PC-9 (cell line): ENCODE data around the gene CCNH. TPM values are rescaled to one million over a fixed set of nuclear protein-coding genes. Genes with fewer than 3 reads are reported as not detected.

Experiments used
- BruUV-seq: library from RNA; stranded (reverse); fragments of 400-500 nt; replicated peaks from 2 replicates; lab custom pipeline; 2021; lab: Mats Ljungman, UMichigan
- CTCF ChIA-PET: fragments of 300-600 bp; sonication (Branson Sonifier 250); formaldehyde crosslinking; loops from one replicate; lab custom pipeline; 2022; ENCODE audit warnings: antibody characterized with exemption; lab: Charles Lee
- POLR2A ChIA-PET: fragments of 300-600 bp; sonication (Branson Sonifier 250); formaldehyde crosslinking; loops from one replicate; lab custom pipeline; 2022; ENCODE audit warnings: antibody characterized with exemption; ENCODE audit not compliant: unreplicated experiment; lab: Charles Lee
- DNase-seq, 2 experiments: peaks; one replicate each; pipeline versions ENCODE4 v3.0.0 to v3.0.0-alpha.2; 2015 to 2022; ENCODE audit warnings: mixed read lengths in 1 of 2
- H2AFZ ChIP-seq: fragments of 200-600 bp; sonication (generic); 2 replicates; pipeline ENCODE4 v1.8.1; 2017; ENCODE audit warnings: antibody characterized with exemption
- H3F3A ChIP-seq: fragments of 200-600 bp; sonication (generic); 2 replicates; pipeline ENCODE4 v1.8.1; 2017; ENCODE audit warnings: antibody characterized with exemption, mild to moderate bottlenecking, low read depth; ENCODE audit not compliant: insufficient read depth
- H3K27ac ChIP-seq: fragments of 200-600 bp; sonication (generic); 2 replicates; pipeline ENCODE4 v1.6.1; 2016; ENCODE audit warnings: mixed run types
- H3K27me3 ChIP-seq: fragments of 200-600 bp; sonication (generic); 2 replicates; pipeline ENCODE4 v1.6.1; 2016; ENCODE audit warnings: low read depth, mixed run types; ENCODE audit not compliant: insufficient read depth
- H3K36me3 ChIP-seq: fragments of 200-600 bp; sonication (generic); 2 replicates; pipeline ENCODE4 v1.6.1; 2016; ENCODE audit warnings: low read depth, mixed run types
- H3K4me1 ChIP-seq: fragments of 200-600 bp; sonication (generic); replicated peaks from 2 replicates; pipeline ENCODE4 v1.6.1; 2016; ENCODE audit warnings: mixed run types; ENCODE audit not compliant: insufficient read depth
- H3K4me2 ChIP-seq: fragments of 200-600 bp; sonication (generic); 2 replicates; pipeline ENCODE4 v1.6.1; 2017; ENCODE audit warnings: mixed run types
- H3K4me3 ChIP-seq: fragments of 200-600 bp; sonication (generic); 2 replicates; pipeline ENCODE4 v1.6.1; 2016; ENCODE audit warnings: mixed run types
- H3K79me2 ChIP-seq: fragments of 200-600 bp; sonication (generic); 2 replicates; pipeline ENCODE4 v1.6.1; 2017; ENCODE audit warnings: low read depth, mixed run types
- H3K9me2 ChIP-seq: fragments of 200-600 bp; sonication (generic); 2 replicates; pipeline ENCODE4 v1.8.1; 2017; ENCODE audit warnings: mild to moderate bottlenecking; ENCODE audit not compliant: insufficient read depth
- H3K9me3 ChIP-seq: fragments of 200-600 bp; sonication (generic); 2 replicates; pipeline ENCODE4 v1.8.1; 2016; ENCODE audit warnings: low read depth; ENCODE audit not compliant: insufficient read depth
- H4K20me1 ChIP-seq: fragments of 200-600 bp; sonication (generic); 2 replicates; pipeline ENCODE4 v1.8.1; 2017; ENCODE audit not compliant: insufficient read depth
- CTCF ChIP-seq: fragments of 200-600 bp; sonication (generic); conservative IDR thresholded peaks from 2 replicates; pipeline ENCODE4 v1.6.1; 2017; ENCODE audit warnings: mixed run types, antibody characterized with exemption, mild to moderate bottlenecking, moderate library complexity
- EZH2 ChIP-seq: fragments of 200-600 bp; sonication (generic); IDR thresholded peaks from 2 replicates; pipeline ENCODE4 v1.8.0; 2017; ENCODE audit warnings: antibody characterized with exemption, low read depth
- intact Hi-C: fragments of 100-400 bp; cut with micrococcal nuclease; formaldehyde crosslinking; loops from one replicate; pipeline ENCODE4 v1.10.0; 2022; ENCODE audit not compliant: unreplicated experiment
- total RNA-seq: library from RNA; stranded (reverse); gene quantifications from 2 replicates; pipeline ENCODE4 v1.2.3, GENCODE V29; 2021

Gene CCNH
- total RNA-seq, 1 experiment from 2014 or later = 38.5 TPM

DNA sequence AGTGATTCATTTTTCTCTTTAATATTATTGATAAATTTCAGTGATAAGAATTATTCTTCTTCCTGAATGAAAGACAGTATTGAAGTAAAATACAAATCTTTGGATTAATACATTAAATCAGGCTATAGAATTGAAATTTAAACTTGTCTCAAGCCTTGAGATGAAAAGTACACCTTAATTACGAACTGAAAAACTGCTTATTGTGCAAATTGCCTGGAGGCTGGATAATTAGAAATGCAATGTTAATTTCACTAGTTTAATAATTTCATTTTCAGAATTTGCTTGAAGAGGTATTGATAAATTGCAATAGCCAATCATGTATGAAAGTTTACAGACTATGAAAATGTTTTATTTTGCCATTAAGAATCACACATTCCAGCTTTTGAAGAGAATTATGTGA is 11.0 kb upstream of the CCNH start:
- no TSS peak for BruUV-seq
- intact Hi-C loops = no loop called here
- DNase-seq = no peak
- TF ChIP-seq CTCF = no peak
- TF ChIP-seq EZH2 = no peak
- Histone ChIP-seq H3K36me3 (no peaks in the 10 kb centered on the region), H3K4me2 (no peak overlapping the region), H3K27ac (no peak overlapping the region), H3K4me3 (no peak overlapping the region), H3K9me3 (no peaks in the 10 kb centered on the region), H3K79me2 (no peaks in the 10 kb centered on the region), H3K4me1 (no peaks in the 10 kb centered on the region), H3K27me3 (no peaks in the 10 kb centered on the region), H2AFZ (no peak overlapping the region), H3K9me2 (no peaks in the 10 kb centered on the region), H4K20me1 (no peaks in the 10 kb centered on the region), H3F3A (no peaks in the 10 kb centered on the region)
- CTCF ChIA-PET = no interaction called here
- POLR2A ChIA-PET = no interaction called here

- no TSS peak for BruUV-seq
- Histone ChIP-seq H3K9me3 (no peaks in the 10 kb centered on the region), H2AFZ (no peak overlapping the region), H3K36me3 (no peaks in the 10 kb centered on the region), H3K27ac (no peak overlapping the region), H3K79me2 (no peaks in the 10 kb centered on the region), H3K4me2 (no peak overlapping the region), H3K4me1 (no peaks in the 10 kb centered on the region), H3K27me3 (no peaks in the 10 kb centered on the region), H3K4me3 (no peak overlapping the region), H3K9me2 (no peaks in the 10 kb centered on the region), H4K20me1 (no peaks in the 10 kb centered on the region), H3F3A (no peaks in the 10 kb centered on the region)
- CTCF ChIA-PET = no interaction called here
- POLR2A ChIA-PET = interaction anchor here (0.6 kb wide), 1 partner anchor 17 kb away, joined by 5 read pairs; no protein-coding TSS in a partner anchor
- intact Hi-C loops = no loop called here
- no peak for TF ChIP-seq EZH2
- TF ChIP-seq CTCF = no peak
- no peak for DNase-seq
These were observed 8.6 kb upstream of the CCNH start for GRCh38 chr5:87421307-87421706.

- Histone ChIP-seq H3K9me3 (no peaks in the 10 kb centered on the region), H2AFZ (no peak overlapping the region), H3K4me3 (no peak overlapping the region), H3K9me2 (no peaks in the 10 kb centered on the region), H3K4me1 (no peaks in the 10 kb centered on the region), H3K36me3 (no peaks in the 10 kb centered on the region), H3K27me3 (no peaks in the 10 kb centered on the region), H3F3A (no peaks in the 10 kb centered on the region), H3K4me2 (no peak overlapping the region), H3K27ac (no peak overlapping the region), H4K20me1 (no peaks in the 10 kb centered on the region), H3K79me2 (no peaks in the 10 kb centered on the region)
- BruUV-seq = no TSS peak
- intact Hi-C loops = no loop called here
- no peak for TF ChIP-seq CTCF
- no peak for TF ChIP-seq EZH2
- DNase-seq = no peak
- CTCF ChIA-PET = no interaction called here
- POLR2A ChIA-PET = no interaction called here
These were observed 5.8 kb upstream of the CCNH start for GRCh38 chr5:87418506-87418905.
